ENCODE measurements around the gene DGKH. TPM values are rescaled to one million over a fixed set of nuclear protein-coding genes. Genes with fewer than 3 reads are reported as not detected.
A peak's percentile ranks its signal among the peaks of the same experiment; 100 is the strongest.

Gene DGKH
- total and polyA plus RNA-seq, 8 donors: 0.61 to 41.5 (median 11.7) TPM

DNA sequence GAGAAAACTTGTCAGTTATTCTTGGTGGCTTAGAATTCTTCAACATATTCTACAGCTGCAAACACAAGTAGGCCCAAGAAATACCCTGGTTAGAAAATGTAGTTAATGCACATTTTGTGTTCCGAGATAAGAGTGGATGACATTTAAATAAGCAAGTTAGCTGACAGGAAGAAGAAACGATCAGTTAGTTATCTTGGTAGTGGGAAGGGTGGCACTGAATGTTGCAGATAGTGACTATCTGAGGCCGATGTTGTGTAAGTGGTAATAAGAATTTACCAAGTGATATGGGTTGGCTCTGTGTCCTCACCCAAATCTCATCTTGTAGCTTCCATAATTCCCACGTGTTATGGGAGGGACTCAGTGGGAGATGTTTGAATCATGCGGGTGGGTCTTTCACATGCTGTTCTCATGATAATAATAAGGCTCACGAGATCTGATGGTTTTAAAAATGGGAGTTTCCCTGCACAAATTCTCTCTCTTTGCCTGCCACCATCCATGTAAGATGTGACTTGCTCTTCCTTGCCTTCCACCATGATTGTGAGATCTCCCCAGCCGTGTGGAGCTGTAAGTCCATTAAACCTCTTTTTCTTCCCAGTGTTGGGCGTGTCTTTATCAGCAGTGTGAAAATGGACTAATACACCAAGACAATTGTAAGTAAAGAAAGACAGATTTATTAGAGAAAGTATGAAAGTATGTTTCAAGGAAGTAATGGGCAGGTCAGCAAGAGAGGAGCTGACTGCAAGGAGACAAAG lies 212.6 kb downstream of the DGKH start:
- H3K9me3 ChIP-seq: no peaks in the 10 kb centered on the region
- no peaks in the 10 kb centered on the region for H3K4me1 ChIP-seq
- intact Hi-C loops (cut with DNase I; ENCODE audit: low total_unique reads): no loop called here
- H3K4me3 ChIP-seq: no peak overlapping the region
- TF ChIP-seq POLR2AphosphoS5 (IDR thresholded peaks at IDR 0.05) (no peak), CTCF (IDR thresholded peaks at IDR 0.05) (no peak), EP300 (IDR thresholded peaks at IDR 0.05) (no peak), POLR2A (IDR thresholded peaks at IDR 0.05) (no peak)
- no peaks in the 10 kb centered on the region for H3K36me3 ChIP-seq
- no peak for DNase-seq
- no peaks in the 10 kb centered on the region for H3K27me3 ChIP-seq
- H3K27ac ChIP-seq: no peak overlapping the region
- 77 to 93% (median 90%) methylated on average over 8 of the region's 8 CpGs for whole genome bisulfite sequencing, 5 donors

GRCh38 chr13:42266473-42266872 lies 218.0 kb downstream of the DGKH start:
- Histone ChIP-seq H3K4me1 (peaks cover 0 to 9% (median 7%) of the 10 kb centered on the region in 4 donors), H3K9me3 (no peaks in the 10 kb centered on the region), H3K4me3 (no peak overlapping the region), H3K27ac (no peak overlapping the region), H3K36me3 (no peaks in the 10 kb centered on the region), H3K27me3 (no peaks in the 10 kb centered on the region)
- WGBS, 5 donors: 57 to 78% (median 69%) methylated on average over 3 of the region's 3 CpGs
- peak in 1 of 2 donors; percentile 50 for DNase-seq
- intact Hi-C loops (cut with DNase I; ENCODE audit: low total_unique reads): no loop called here
- TF ChIP-seq POLR2AphosphoS5 (IDR thresholded peaks at IDR 0.05) (no peak), CTCF (IDR thresholded peaks at IDR 0.05) (no peak), POLR2A (IDR thresholded peaks at IDR 0.05) (no peak), EP300 (IDR thresholded peaks at IDR 0.05) (no peak)

DNA sequence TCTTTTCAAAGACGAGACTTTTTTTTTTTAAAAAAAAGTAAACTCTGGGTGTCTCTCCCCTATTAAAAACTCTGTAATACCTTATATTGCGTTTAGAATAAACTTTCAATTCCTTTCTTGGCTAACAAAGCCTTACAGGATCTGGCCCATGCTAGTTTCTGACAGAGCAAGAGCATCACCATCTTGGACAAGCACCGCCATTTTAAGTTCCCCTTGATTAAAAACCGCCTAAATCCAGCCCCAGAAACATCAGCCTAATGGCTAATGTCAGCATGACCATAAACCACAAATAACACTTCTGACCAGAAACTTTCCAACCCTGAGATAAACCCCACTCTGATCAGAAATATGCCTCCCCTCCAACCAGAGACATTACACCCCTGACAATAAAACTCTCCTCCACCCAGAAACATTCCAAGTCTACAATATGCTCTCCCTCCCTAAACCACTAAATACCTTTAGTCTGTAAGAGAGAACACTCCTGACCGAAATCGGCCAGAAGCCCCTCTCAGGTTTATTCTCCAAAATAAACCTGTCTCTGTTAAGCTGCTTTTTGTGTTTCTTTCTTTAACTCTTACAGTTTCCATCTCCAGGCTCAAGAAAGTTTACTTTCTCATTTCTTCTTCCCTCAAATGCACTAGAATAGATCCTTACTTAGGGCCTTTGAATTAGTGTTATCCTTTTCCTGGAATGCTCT lies 221.9 kb downstream of the DGKH start:
- Histone ChIP-seq H3K4me3 (no peak overlapping the region), H3K36me3 (no peaks in the 10 kb centered on the region), H3K4me1 (peaks cover 7 to 35% (median 32%) of the 10 kb centered on the region in 4 donors), H3K27me3 (no peaks in the 10 kb centered on the region), H3K27ac (peak overlapping the region in 1 of 5 donors; percentile 91), H3K9me3 (no peaks in the 10 kb centered on the region)
- intact Hi-C loops (cut with DNase I; ENCODE audit: low total_unique reads): no loop called here
- no peak for DNase-seq
- TF ChIP-seq EP300 (IDR thresholded peaks at IDR 0.05) (no peak), POLR2A (IDR thresholded peaks at IDR 0.05) (no peak), CTCF (IDR thresholded peaks at IDR 0.05) (no peak), POLR2AphosphoS5 (IDR thresholded peaks at IDR 0.05) (no peak)
- 91 to 98% (median 95%) methylated on average over 6 of the region's 6 CpGs for WGBS, 5 donors

GRCh38 chr13:42270857-42271215 lies 222.4 kb downstream of the DGKH start:
- H3K27ac ChIP-seq: peak overlapping the region in 4 of 5 donors; percentile 91 to 94 (median 93)
- TF ChIP-seq POLR2AphosphoS5 (IDR thresholded peaks at IDR 0.05) (no peak), POLR2A (IDR thresholded peaks at IDR 0.05) (no peak), CTCF (IDR thresholded peaks at IDR 0.05) (no peak), EP300 (IDR thresholded peaks at IDR 0.05) (no peak)
- DNase-seq: no peak
- WGBS, 5 donors: 81 to 90% (median 87%) methylated on average over 6 of the region's 6 CpGs
- H3K27me3 ChIP-seq: no peaks in the 10 kb centered on the region
- peaks cover 7 to 40% (median 34%) of the 10 kb centered on the region in 4 donors for H3K4me1 ChIP-seq
- H3K9me3 ChIP-seq: no peaks in the 10 kb centered on the region
- H3K36me3 ChIP-seq: no peaks in the 10 kb centered on the region
- H3K4me3 ChIP-seq: peak overlapping the region; percentile 83 to 94 (median 91)
- intact Hi-C loops (cut with DNase I; ENCODE audit: low total_unique reads): no loop called here
